Osteocyte (in vitro differentiated cells): ENCODE results near the gene TBC1D5. TPM values are rescaled to one million over a fixed set of nuclear protein-coding genes. Genes with fewer than 3 reads are reported as not detected.
"Not testable (repeated sequence)": the region's sequence is repeated elsewhere in the genome, so short reads cannot be mapped to it uniquely, and the experiment has no call there.

Source experiments
- DNase-seq: peaks from one replicate; pipeline ENCODE4 v3.0.0; 2021; ENCODE audit warnings: mixed read lengths; ENCODE audit not compliant: unreplicated experiment; ENCODE audit errors: extremely low spot score
- H3K27ac Mint-ChIP-seq: one replicate; pipeline ENCODE4 v1.8.0; 2021; ENCODE audit warnings: mild to moderate bottlenecking, mixed read lengths; ENCODE audit not compliant: unreplicated experiment
- H3K27me3 Mint-ChIP-seq: one replicate; pipeline ENCODE4 v1.8.0; 2021; ENCODE audit warnings: mixed read lengths; ENCODE audit not compliant: unreplicated experiment
- H3K36me3 Mint-ChIP-seq: one replicate; pipeline ENCODE4 v1.8.0; 2021; ENCODE audit warnings: mixed read lengths; ENCODE audit not compliant: unreplicated experiment
- H3K4me1 Mint-ChIP-seq: one replicate; pipeline ENCODE4 v1.8.0; 2021; ENCODE audit warnings: mixed read lengths; ENCODE audit not compliant: unreplicated experiment
- H3K4me3 Mint-ChIP-seq: one replicate; pipeline ENCODE4 v1.8.0; 2021; ENCODE audit warnings: mild to moderate bottlenecking, moderate library complexity, mixed read lengths; ENCODE audit not compliant: unreplicated experiment
- H3K9me3 Mint-ChIP-seq: one replicate; pipeline ENCODE4 v1.8.0; 2021; ENCODE audit warnings: mixed read lengths; ENCODE audit not compliant: unreplicated experiment
- CTCF ChIP-seq: fragments of 200-600 bp; sonication (generic); IDR thresholded peaks from 2 replicates; pipeline ENCODE4 v1.5.0; 2021; ENCODE audit warnings: antibody characterized with exemption, mild to moderate bottlenecking, moderate library complexity
- total RNA-seq: library from RNA; stranded (reverse); gene quantifications from 2 replicates; pipeline ENCODE4 v1.2.1, GENCODE V29; 2021

TBC1D5 gene
- total RNA-seq, 1 donor from 2014 or later, result 69.2 TPM

- TF ChIP-seq CTCF, result no peak
- no peak for DNase-seq
Measured at GRCh38 chr3:17775073-17775472, 32.6 kb upstream of the TBC1D5 start.

DNA sequence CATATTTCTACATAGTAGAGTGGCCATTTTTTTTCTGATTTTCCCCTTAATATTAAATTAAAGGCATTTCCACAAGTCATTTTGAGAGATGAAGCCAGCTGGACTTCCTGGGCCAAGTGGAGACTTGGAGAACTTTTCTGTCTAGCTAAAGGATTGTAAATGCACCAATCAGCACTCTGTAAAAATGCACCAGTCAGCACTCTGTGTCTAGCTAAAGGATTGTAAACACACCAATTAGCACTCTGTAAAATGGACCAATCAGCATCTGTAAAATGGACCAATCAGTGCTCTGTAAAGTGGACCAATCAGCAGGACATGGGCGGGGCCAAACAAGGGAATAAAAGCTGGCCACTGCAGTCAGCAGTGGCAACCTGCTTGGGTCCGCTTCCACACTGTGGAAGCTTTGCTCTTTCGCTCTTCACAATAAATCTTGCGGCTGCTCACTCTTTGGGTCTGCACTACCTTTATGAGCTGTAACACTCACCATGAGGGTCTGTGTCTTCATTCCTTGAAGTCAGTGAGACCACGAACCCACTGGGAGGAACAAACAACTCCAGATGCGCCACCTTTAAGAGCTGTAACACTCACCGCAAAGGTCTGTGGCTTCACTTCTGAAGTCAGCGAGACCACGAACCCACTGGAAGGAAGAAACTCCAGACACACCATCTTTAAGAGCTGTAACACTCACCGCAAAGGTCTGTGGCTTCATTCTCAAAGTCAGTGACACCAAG, 31.9 kb upstream of the TBC1D5 start:
- not testable (repeated sequence) for H3K4me3 Mint-ChIP-seq, H3K9me3 Mint-ChIP-seq

More at GRCh38 chr3:17775073-17775472, 32.6 kb upstream of the TBC1D5 start:
- Mint-ChIP-seq H3K4me3 (no peak overlapping the region), H3K4me1 (peaks cover 9% of the 10 kb centered on the region), H3K27me3 (no peaks in the 10 kb centered on the region), H3K27ac (no peak overlapping the region), H3K9me3 (no peaks in the 10 kb centered on the region), H3K36me3 (no peaks in the 10 kb centered on the region)

DNA sequence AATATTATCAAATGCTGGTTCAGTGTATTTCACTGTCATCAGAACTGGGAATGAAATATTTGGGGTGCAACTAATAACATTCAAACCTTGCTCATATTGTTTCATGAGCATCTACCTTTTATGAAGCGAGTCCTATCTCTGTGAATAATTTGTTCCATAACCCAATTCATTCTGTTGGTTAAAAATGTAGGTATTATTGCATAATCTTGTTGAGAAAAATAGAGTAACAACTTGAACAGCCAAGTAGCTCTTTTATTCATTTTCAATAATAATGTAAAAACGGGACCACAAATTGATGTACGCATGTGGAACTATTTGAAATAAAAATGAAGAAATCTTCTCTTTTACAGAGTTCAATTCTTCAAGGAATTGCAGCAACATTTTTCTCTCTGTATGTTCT, 30.1 kb upstream of the TBC1D5 start:
- Mint-ChIP-seq H3K27ac (no peak overlapping the region), H3K36me3 (no peaks in the 10 kb centered on the region), H3K27me3 (no peaks in the 10 kb centered on the region), H3K9me3 (no peaks in the 10 kb centered on the region), H3K4me1 (peaks cover 6% of the 10 kb centered on the region), H3K4me3 (no peak overlapping the region)
- no peak for TF ChIP-seq CTCF
- DNase-seq, result no peak

More for the DNA sequence above, 31.9 kb upstream of the TBC1D5 start:
- DNase-seq, H3K36me3 Mint-ChIP-seq, H3K27ac Mint-ChIP-seq, H3K27me3 Mint-ChIP-seq, H3K4me1 Mint-ChIP-seq: not testable (repeated sequence)

- Mint-ChIP-seq H3K27me3 (peaks cover 2% of the 10 kb centered on the region), H3K4me3 (no peak overlapping the region), H3K4me1 (peaks cover 6% of the 10 kb centered on the region), H3K27ac (no peak overlapping the region), H3K9me3 (no peaks in the 10 kb centered on the region), H3K36me3 (no peaks in the 10 kb centered on the region)
- TF ChIP-seq CTCF, result no peak
- DNase-seq, result no peak
Measured at GRCh38 chr3:17771177-17772017, 29.0 kb upstream of the TBC1D5 start.

DNA sequence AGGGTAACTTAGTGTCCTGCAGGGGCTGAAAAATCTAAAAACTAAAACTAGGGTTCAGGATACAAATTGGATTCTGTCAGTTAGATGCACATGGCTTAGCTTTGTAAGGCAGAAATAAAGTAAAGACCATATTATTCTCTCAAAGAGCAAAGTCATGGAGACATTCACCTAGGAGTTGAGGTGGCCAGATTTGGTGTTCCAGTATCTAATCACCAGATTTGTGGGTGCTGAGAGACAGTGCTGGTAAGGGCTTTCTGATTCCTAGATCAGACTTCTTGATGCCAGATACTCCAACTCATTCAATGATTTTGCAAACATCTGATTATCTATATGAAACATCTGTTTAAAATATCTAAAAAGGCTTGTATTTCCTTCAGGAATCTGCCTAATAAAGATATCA, 28.3 kb upstream of the TBC1D5 start:
- Mint-ChIP-seq H3K27ac (no peak overlapping the region), H3K9me3 (no peaks in the 10 kb centered on the region), H3K27me3 (peaks cover 2% of the 10 kb centered on the region), H3K4me1 (peaks cover 6% of the 10 kb centered on the region), H3K4me3 (no peak overlapping the region), H3K36me3 (no peaks in the 10 kb centered on the region)
- no peak for DNase-seq
- no peak for TF ChIP-seq CTCF
